ENCODE data around the gene OTUD3.

- no peak for TF ChIP-seq CTCF (IDR thresholded peaks at IDR 0.05; ENCODE audit: insufficient read depth, low read length, poor library complexity, severe bottlenecking)
- TF ChIP-seq EZH2phosphoT487 (conservative IDR thresholded peaks at IDR 0.05; ENCODE audit: low read length) = no peak
Observed at GRCh38 chr1:19923137-19923952, 41.1 kb downstream of the OTUD3 start, which contains the start of gene PLA2G2E.
